Adrenal gland (tissue), 5 donors: ENCODE data around the gene FPGS.

Experiments used
- CTCF ChIP-seq, 6 experiments: fragments of 450-650 bp in 4 of 6; fragments of 200-600 bp in 2 of 6; sonication (generic) in 1 of 6; IDR thresholded peaks; 1 replicate in 5 of 6; 2 replicates in 1 of 6; pipeline versions ENCODE4 v1.5.1 to v1.8.0; 2016 to 2021; ENCODE audit warnings: antibody characterized with exemption in 6 of 6, mild to moderate bottlenecking in 2 of 6, moderate library complexity in 1 of 6
- POLR2A ChIP-seq, 2 donors: fragments of 450-650 bp; IDR thresholded peaks; one replicate each; pipeline ENCODE4 v1.6.1; 2017; ENCODE audit warnings: antibody characterized with exemption in 2 of 2, mild to moderate bottlenecking in 2 of 2, moderate library complexity in 1 of 2
- donor health status: DM: no; HTN: no; CAD: no.

DNA sequence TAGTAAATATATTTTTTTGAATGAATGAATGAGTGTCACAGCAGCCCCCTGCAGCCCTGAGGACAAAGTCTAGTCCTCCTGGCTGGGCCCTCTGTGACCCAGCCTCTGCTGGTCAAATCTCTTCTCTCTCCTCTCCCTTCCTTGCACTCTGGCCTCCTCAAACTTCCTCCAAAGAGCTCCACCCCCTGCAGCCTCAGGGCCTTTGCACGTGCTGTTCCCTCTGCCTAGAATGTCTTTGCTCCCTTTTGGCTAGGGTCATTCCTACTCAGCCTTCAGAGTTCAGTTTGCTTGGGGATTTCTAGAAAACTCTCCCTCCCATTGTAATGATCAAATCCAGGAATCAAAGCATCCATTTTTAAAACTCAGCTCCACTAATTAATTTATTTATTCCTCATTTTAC is 37.3 kb upstream of the FPGS start:
- TF ChIP-seq POLR2A (IDR thresholded peaks at IDR 0.05) = no peak
- no peak for TF ChIP-seq CTCF (IDR thresholded peaks at IDR 0.05)
